Neural progenitor cell (in vitro differentiated cells): ENCODE results near the gene MIA2. TPM values are rescaled to one million over a fixed set of nuclear protein-coding genes. Genes with fewer than 3 reads are reported as not detected.

Experiments
- DNase-seq: peaks from one replicate; pipeline ENCODE4 v3.0.0-alpha.2; 2016; ENCODE audit warnings: low spot score
- H2AFZ ChIP-seq: fragments of 200-600 bp; sonication (generic); replicated peaks from 2 replicates; pipeline ENCODE4 v1.6.1; 2016; ENCODE audit warnings: antibody characterized with exemption
- H3F3A ChIP-seq: fragments of 200-600 bp; sonication (generic); 2 replicates; pipeline ENCODE4 v1.6.1; 2016; ENCODE audit warnings: antibody characterized with exemption, low read depth
- H3K27ac ChIP-seq: fragments of 200-600 bp; sonication (generic); 2 replicates; pipeline ENCODE4 v1.5.1; 2016; ENCODE audit warnings: mild to moderate bottlenecking
- H3K27me3 ChIP-seq: fragments of 200-600 bp; sonication (generic); 2 replicates; pipeline ENCODE4 v1.6.1; 2016; ENCODE audit warnings: mild to moderate bottlenecking, moderate library complexity
- H3K36me3 ChIP-seq: fragments of 200-600 bp; sonication (generic); 2 replicates; pipeline ENCODE4 v1.5.1; 2016
- H3K4me1 ChIP-seq: fragments of 200-600 bp; sonication (generic); 2 replicates; pipeline ENCODE4 v1.6.1; 2016; ENCODE audit warnings: mixed run types
- H3K4me2 ChIP-seq: fragments of 200-600 bp; sonication (generic); 2 replicates; pipeline ENCODE4 v1.6.1; 2016
- H3K4me3 ChIP-seq: fragments of 200-600 bp; sonication (generic); 2 replicates; pipeline ENCODE4 v1.5.1; 2016
- H3K79me2 ChIP-seq: fragments of 200-600 bp; sonication (generic); 2 replicates; pipeline ENCODE4 v1.6.1; 2016; ENCODE audit warnings: low read depth
- H3K9ac ChIP-seq: fragments of 200-600 bp; sonication (generic); 2 replicates; pipeline ENCODE4 v1.6.1; 2016
- H3K9me3 ChIP-seq: fragments of 200-600 bp; sonication (generic); 2 replicates; pipeline ENCODE4 v1.5.1; 2016; ENCODE audit warnings: low read depth
- H4K20me1 ChIP-seq: fragments of 200-600 bp; sonication (generic); 2 replicates; pipeline ENCODE4 v1.6.1; 2016; ENCODE audit warnings: low read depth
- H3K27ac Mint-ChIP-seq: 3 replicates; pipeline ENCODE4 v1.8.0; 2021; ENCODE audit warnings: mixed read lengths
- H3K27me3 Mint-ChIP-seq: 2 replicates; pipeline ENCODE4 v1.8.0; 2022; ENCODE audit warnings: low read depth, mild to moderate bottlenecking, inconsistent platforms, moderate library complexity, mixed read lengths; ENCODE audit not compliant: insufficient read depth
- H3K36me3 Mint-ChIP-seq: 3 replicates; pipeline ENCODE4 v1.8.0; 2021; ENCODE audit warnings: mixed read lengths
- H3K4me1 Mint-ChIP-seq: 3 replicates; pipeline ENCODE4 v1.8.0; 2021; ENCODE audit warnings: mixed read lengths
- H3K4me3 Mint-ChIP-seq: 3 replicates; pipeline ENCODE4 v1.8.0; 2021; ENCODE audit warnings: mild to moderate bottlenecking, moderate library complexity, mixed read lengths
- H3K9me3 Mint-ChIP-seq: 3 replicates; pipeline ENCODE4 v1.8.0; 2020; ENCODE audit warnings: mixed read lengths
- EZH2 ChIP-seq: fragments of 200-600 bp; sonication (generic); IDR thresholded peaks from 2 replicates; pipeline ENCODE4 v1.6.1; 2017; ENCODE audit warnings: antibody characterized with exemption, mild to moderate bottlenecking, moderate library complexity
- EZH2phosphoT487 ChIP-seq: fragments of 200-600 bp; sonication (generic); IDR thresholded peaks from 2 replicates; pipeline ENCODE4 v1.6.1; 2017; ENCODE audit warnings: antibody characterized with exemption
- total RNA-seq: library from RNA; depleted of rRNA; stranded (reverse); fragments of >200 nt; gene quantifications from 2 replicates; pipeline ENCODE4 v1.2.3, GENCODE V29; 2015; ENCODE audit warnings: low replicate concordance
- TF ChIP-seq, protein P1 (sequence below): fragments of 200-600 bp; sonication (generic); IDR thresholded peaks from 2 replicates; pipeline ENCODE4 v1.5.1; 2017; ENCODE audit warnings: antibody characterized with exemption, mild to moderate bottlenecking

MIA2 gene
- total RNA-seq, 1 donor from 2014 or later: 13.0 TPM

DNA sequence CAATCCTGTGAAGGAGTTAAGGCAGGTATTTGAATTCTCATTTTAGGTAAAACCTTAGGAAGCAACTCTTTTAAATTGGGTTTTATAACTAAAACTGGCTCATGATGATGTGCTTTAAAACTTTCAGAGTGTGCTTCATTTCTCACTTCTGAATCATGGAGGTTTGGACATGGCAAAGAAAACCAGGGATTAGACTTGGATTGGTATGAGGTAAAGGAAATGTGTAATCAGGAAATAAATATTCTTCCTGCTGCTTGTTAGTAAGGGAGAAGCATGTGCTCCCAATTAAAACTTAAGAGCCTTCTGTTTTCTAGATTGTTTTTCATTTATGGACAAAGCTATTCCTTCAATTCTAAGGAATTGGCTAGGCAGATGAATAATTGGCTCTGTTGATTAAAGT lies 141.1 kb downstream of the MIA2 start:
- Histone ChIP-seq H3K9ac (no peak overlapping the region), H4K20me1 (no peaks in the 10 kb centered on the region), H2AFZ (no peak overlapping the region), H3K36me3 (no peaks in the 10 kb centered on the region), H3K4me3 (no peak overlapping the region), H3F3A (peaks cover 10% of the 10 kb centered on the region), H3K9me3 (no peaks in the 10 kb centered on the region), H3K4me1 (peaks cover 27% of the 10 kb centered on the region), H3K79me2 (no peaks in the 10 kb centered on the region), H3K27me3 (no peaks in the 10 kb centered on the region), H3K4me2 (no peak overlapping the region), H3K27ac (no peak overlapping the region)
- peaks cover 20% of the 10 kb centered on the region for H3K4me1 Mint-ChIP-seq
- H3K27me3 Mint-ChIP-seq: no peaks in the 10 kb centered on the region
- H3K4me3 Mint-ChIP-seq: no peak overlapping the region
- no peaks in the 10 kb centered on the region for H3K9me3 Mint-ChIP-seq
- peaks cover 2% of the 10 kb centered on the region for H3K36me3 Mint-ChIP-seq
- TF ChIP-seq EZH2: no peak
- TF ChIP-seq EZH2phosphoT487: no peak
- TF ChIP-seq, protein P1, sequence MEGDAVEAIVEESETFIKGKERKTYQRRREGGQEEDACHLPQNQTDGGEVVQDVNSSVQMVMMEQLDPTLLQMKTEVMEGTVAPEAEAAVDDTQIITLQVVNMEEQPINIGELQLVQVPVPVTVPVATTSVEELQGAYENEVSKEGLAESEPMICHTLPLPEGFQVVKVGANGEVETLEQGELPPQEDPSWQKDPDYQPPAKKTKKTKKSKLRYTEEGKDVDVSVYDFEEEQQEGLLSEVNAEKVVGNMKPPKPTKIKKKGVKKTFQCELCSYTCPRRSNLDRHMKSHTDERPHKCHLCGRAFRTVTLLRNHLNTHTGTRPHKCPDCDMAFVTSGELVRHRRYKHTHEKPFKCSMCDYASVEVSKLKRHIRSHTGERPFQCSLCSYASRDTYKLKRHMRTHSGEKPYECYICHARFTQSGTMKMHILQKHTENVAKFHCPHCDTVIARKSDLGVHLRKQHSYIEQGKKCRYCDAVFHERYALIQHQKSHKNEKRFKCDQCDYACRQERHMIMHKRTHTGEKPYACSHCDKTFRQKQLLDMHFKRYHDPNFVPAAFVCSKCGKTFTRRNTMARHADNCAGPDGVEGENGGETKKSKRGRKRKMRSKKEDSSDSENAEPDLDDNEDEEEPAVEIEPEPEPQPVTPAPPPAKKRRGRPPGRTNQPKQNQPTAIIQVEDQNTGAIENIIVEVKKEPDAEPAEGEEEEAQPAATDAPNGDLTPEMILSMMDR: no peak
- no peak overlapping the region for H3K27ac Mint-ChIP-seq
- no peak for DNase-seq

DNA sequence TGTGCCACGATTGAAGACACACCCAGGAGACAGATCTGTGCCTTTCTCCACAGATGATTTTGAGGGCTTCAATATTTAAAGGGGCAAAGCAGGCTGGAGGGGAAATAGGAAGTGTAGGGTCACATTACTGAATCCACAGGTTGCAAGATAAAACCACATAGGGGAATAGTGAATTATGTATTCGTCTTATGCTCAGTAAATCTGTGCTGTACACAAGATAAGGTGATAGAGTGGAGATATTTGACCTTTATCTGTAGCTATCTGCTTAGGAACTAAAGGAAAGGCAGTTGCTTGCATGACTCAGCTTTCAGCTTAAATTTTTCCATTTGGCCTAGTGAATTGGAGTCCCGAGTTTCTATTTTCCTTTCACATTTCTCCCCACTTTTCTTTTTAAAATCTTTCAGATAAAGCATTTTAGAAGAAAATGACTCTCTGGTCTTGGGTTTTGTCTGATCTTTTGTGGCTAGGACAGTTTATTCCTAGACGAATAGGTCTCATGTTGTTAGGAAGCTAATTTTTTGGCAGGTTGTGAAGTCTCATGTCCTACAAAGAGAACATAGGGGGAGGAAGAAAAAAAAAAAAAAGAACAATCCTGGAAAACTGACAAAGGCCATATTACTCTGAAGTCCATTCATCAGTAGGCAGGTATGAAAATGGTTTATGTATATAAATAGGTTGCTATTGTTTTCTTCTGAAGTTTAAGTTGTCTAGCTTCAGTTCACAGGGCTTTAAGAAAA lies 143.1 kb downstream of the MIA2 start:
- H3K4me2 ChIP-seq: no peak overlapping the region
- no peak for TF ChIP-seq EZH2phosphoT487
- TF ChIP-seq, protein P1: no peak
- TF ChIP-seq EZH2: no peak
- no peak overlapping the region for H3K4me3 Mint-ChIP-seq
- H3K9ac ChIP-seq: no peak overlapping the region
- peaks cover 20% of the 10 kb centered on the region for H3K4me1 Mint-ChIP-seq
- no peaks in the 10 kb centered on the region for H3K79me2 ChIP-seq
- H3K9me3 ChIP-seq: no peaks in the 10 kb centered on the region
- H2AFZ ChIP-seq: peak overlapping the region; percentile 40
- no peak overlapping the region for H3K4me3 ChIP-seq
- peaks cover 17% of the 10 kb centered on the region for H3K4me1 ChIP-seq
- H3K36me3 Mint-ChIP-seq: no peaks in the 10 kb centered on the region
- no peaks in the 10 kb centered on the region for H3K27me3 ChIP-seq
- H3F3A ChIP-seq: no peaks in the 10 kb centered on the region
- H3K36me3 ChIP-seq: no peaks in the 10 kb centered on the region
- no peak overlapping the region for H3K27ac ChIP-seq
- H4K20me1 ChIP-seq: no peaks in the 10 kb centered on the region
- H3K27ac Mint-ChIP-seq: peak overlapping the region; percentile 39
- DNase-seq: no peak
- H3K9me3 Mint-ChIP-seq: peaks cover 2% of the 10 kb centered on the region
- H3K27me3 Mint-ChIP-seq: peaks cover 2% of the 10 kb centered on the region

DNA sequence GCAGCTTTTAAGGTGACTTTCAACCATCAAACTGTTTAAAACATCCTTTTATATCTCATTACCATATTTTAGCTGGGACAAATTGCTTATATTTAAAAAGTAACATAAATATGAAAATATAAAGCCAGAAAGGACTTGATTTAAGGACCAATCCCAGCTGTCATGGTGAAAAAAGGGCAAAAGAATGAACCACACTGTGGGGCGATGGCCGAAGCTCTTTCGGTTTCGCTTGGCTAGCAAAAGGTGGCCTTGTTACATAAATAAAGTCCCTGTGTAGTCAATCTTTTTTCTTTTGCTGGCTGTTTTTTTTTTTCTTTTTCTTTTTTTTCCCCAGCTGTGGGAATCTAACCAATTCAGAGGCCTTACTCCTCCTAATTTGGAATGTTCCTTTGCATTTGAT lies 147.7 kb downstream of the MIA2 start:
- Mint-ChIP-seq H3K9me3 (peaks cover 2% of the 10 kb centered on the region), H3K27me3 (peaks cover 5% of the 10 kb centered on the region), H3K27ac (no peak overlapping the region), H3K4me1 (peaks cover 27% of the 10 kb centered on the region), H3K4me3 (no peak overlapping the region), H3K36me3 (no peaks in the 10 kb centered on the region)
- Histone ChIP-seq H3K4me2 (no peak overlapping the region), H3F3A (no peaks in the 10 kb centered on the region), H3K36me3 (no peaks in the 10 kb centered on the region), H3K27ac (peak overlapping the region; percentile 50), H3K9ac (no peak overlapping the region), H3K4me1 (peaks cover 17% of the 10 kb centered on the region), H3K27me3 (no peaks in the 10 kb centered on the region), H2AFZ (no peak overlapping the region), H3K4me3 (no peak overlapping the region), H4K20me1 (no peaks in the 10 kb centered on the region), H3K79me2 (no peaks in the 10 kb centered on the region), H3K9me3 (no peaks in the 10 kb centered on the region)
- no peak for DNase-seq
- TF ChIP-seq EZH2phosphoT487 (no peak), EZH2 (no peak)
- TF ChIP-seq, protein P1: no peak
